Gastroesophageal sphincter (tissue), 4 donors: ENCODE data around the gene C1orf174. TPM values are rescaled to one million over a fixed set of nuclear protein-coding genes. Genes with fewer than 3 reads are reported as not detected.

ENCODE experiments used
- ATAC-seq: fragments of 150-250 bp; one replicate; pipeline ENCODE4 v1.9.1; 2016; ENCODE audit warnings: mild to moderate bottlenecking, moderate library complexity
- H3K27ac ChIP-seq, 4 donors: fragments of 200-600 bp; sonication (generic) in 3 of 4; 1 replicate in 3 of 4; 2 replicates in 1 of 4; pipeline ENCODE4 v1.5.1; 2016 to 2019
- H3K27me3 ChIP-seq: fragments of 200-600 bp; sonication (generic); one replicate; pipeline ENCODE4 v1.5.1; 2019
- H3K36me3 ChIP-seq, 2 donors: fragments of 200-600 bp; sonication (generic); one replicate each; pipeline ENCODE4 v1.5.1; 2019; ENCODE audit warnings: control low read depth in 1 of 2
- H3K4me1 ChIP-seq, 3 donors: fragments of 200-600 bp; sonication (generic); 1 replicate in 2 of 3; 2 replicates in 1 of 3; pipeline ENCODE4 v1.5.1; 2016 to 2019; ENCODE audit warnings: control low read depth in 2 of 3
- H3K4me3 ChIP-seq, 2 donors: fragments of 200-600 bp; sonication (generic); one replicate each; pipeline ENCODE4 v1.5.1; 2019; ENCODE audit warnings: mild to moderate bottlenecking in 1 of 2, moderate library complexity in 1 of 2
- H3K9me3 ChIP-seq, 3 donors: fragments of 200-600 bp; sonication (generic); one replicate each; pipeline ENCODE4 v1.5.1; 2017 to 2019; ENCODE audit warnings: control low read depth in 2 of 3
- CTCF ChIP-seq, 4 experiments: fragments of 200-600 bp in 2 of 4; fragments of 450-650 bp in 2 of 4; sonication (generic) in 1 of 4; IDR thresholded peaks; one replicate each; pipeline ENCODE4 v1.5.1; 2017 to 2019; ENCODE audit warnings: antibody characterized with exemption in 4 of 4, mild to moderate bottlenecking in 2 of 4, moderate library complexity in 2 of 4
- EP300 ChIP-seq: sonication (generic); formaldehyde crosslinking; IDR thresholded peaks from one replicate; pipeline ENCODE4 v1.6.1; 2017; ENCODE audit warnings: antibody characterized with exemption, mild to moderate bottlenecking
- POLR2A ChIP-seq, 2 donors: fragments of 450-650 bp; IDR thresholded peaks; one replicate each; pipeline ENCODE4 v1.6.1; 2017; ENCODE audit warnings: antibody characterized with exemption in 2 of 2, mild to moderate bottlenecking in 2 of 2, moderate library complexity in 1 of 2
- POLR2AphosphoS5 ChIP-seq: sonication (generic); formaldehyde crosslinking; IDR thresholded peaks from one replicate; pipeline ENCODE4 v1.6.1; 2017; ENCODE audit warnings: antibody characterized with exemption
- WGBS, 2 donors: methylation state at CpG; one replicate each; pipeline ENCODE4 v1.1.5; 2018; ENCODE audit warnings: low coverage in 1 of 2; 5-methylcytosine and 5-hydroxymethylcytosine counted together
- total RNA-seq, 4 donors: library from RNA; depleted of rRNA; stranded (reverse); fragments of >200 nt; gene quantifications; one replicate each; pipeline ENCODE4 v1.1.0, GENCODE V29; 2016

The C1orf174 gene
- total RNA-seq, 4 donors from 2014 or later = 16.4 to 35.3 (median 26.7) TPM

DNA sequence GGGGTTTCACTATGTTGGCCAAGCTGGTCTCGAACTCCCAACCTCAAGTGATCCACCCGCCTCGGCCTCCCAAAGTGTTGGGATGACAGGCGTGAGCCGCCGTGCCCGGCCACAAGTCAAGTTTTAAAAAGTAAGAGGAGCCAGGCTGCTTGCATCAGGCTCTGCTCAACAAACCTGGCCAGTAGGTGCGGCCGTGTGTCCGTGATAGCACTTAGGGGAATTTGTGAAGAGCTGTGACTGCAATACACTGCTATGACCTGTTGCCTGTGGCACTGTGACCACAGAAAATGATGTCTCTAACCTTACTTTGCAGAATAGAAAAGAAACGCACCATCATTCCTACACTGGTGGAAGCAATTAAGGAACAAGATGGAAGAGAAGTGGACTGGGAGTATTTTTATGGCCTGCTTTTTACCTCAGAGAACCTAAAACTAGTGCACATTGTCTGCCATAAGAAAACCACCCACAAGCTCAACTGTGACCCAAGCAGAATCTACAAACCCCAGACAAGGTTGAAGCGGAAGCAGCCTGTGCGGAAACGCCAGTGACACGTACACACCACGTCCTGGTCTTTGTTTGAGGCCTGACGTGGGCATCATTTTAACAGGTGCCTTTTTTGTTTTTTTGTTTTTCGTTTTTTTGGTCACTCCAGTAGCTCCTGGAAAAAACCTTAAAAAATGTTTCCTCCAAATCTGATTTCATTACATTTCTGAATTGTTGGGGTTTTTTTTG lies 16.7 kb downstream of the C1orf174 start:
- WGBS, 2 donors = 93 to 97% methylated on average over 8 of the region's 18 CpGs
- H3K9me3 ChIP-seq = peaks cover 0 to 14% (median 0%) of the 10 kb centered on the region in 3 donors
- no peaks in the 10 kb centered on the region for H3K27me3 ChIP-seq
- H3K4me3 ChIP-seq = no peak overlapping the region
- peaks cover 0 to 90% of the 10 kb centered on the region in 2 donors for H3K36me3 ChIP-seq
- no peak for ATAC-seq
- H3K27ac ChIP-seq = no peak overlapping the region
- TF ChIP-seq POLR2AphosphoS5 (no peak), EP300 (no peak), CTCF (IDR thresholded peaks at IDR 0.05) (no peak), POLR2A (IDR thresholded peaks at IDR 0.05) (no peak)
- H3K4me1 ChIP-seq = no peaks in the 10 kb centered on the region

GRCh38 chr1:3881193-3881480 lies 18.9 kb downstream of the C1orf174 start:
- 100% methylated on average over 3 of the region's 5 CpGs; no CpG with 5 or more reads in 1 of the 2 donors for WGBS, 2 donors
- no peak for ATAC-seq
- Histone ChIP-seq H3K4me1 (no peaks in the 10 kb centered on the region), H3K36me3 (peaks cover 0 to 90% of the 10 kb centered on the region in 2 donors), H3K4me3 (no peak overlapping the region), H3K27me3 (no peaks in the 10 kb centered on the region), H3K9me3 (peaks cover 0 to 15% (median 0%) of the 10 kb centered on the region in 3 donors), H3K27ac (no peak overlapping the region)
- TF ChIP-seq POLR2A (IDR thresholded peaks at IDR 0.05) (no peak), CTCF (IDR thresholded peaks at IDR 0.05) (no peak), POLR2AphosphoS5 (no peak), EP300 (no peak)

DNA sequence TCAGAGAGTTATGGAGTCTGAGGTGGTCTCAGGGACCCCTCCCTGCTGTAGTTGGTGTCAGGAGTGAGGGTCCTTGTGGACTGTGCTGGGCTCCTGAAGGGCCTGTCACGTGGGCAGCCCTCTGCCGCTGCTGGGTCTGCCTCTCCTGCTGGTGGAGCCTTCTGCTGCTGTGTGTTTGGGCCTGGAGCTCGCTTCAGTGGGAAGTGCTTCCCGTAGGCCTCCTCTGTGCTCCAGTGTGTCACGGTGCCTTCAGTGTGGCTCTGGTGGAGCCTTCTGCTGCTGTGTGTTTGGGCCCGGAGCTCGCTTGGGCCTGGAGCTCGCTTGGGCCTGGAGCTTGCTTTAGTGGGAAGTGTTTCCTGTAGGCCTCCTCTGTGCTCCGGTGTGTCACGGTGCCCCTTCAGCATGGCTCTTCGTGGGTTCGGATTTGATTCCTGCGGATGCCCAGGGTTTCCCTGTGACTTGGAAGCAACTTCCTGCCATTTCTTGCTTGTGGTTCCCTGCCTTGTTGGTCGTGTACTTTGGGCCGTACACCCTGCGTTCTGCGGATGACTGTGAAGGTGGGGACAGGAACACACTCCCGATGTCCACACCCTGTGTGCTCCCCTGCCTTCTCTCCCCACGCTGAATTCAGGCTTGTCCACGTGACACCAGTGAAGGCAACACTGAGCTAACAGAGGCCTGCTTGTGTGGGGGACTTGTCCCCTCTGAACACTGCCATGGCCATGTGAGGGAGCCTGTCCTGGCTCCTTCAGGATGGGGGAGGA lies 19.5 kb downstream of the C1orf174 start:
- Histone ChIP-seq H3K9me3 (peaks cover 0 to 15% (median 0%) of the 10 kb centered on the region in 3 donors), H3K4me1 (no peaks in the 10 kb centered on the region), H3K27me3 (no peaks in the 10 kb centered on the region), H3K36me3 (peaks cover 0 to 90% of the 10 kb centered on the region in 2 donors), H3K27ac (no peak overlapping the region), H3K4me3 (no peak overlapping the region)
- no peak for ATAC-seq
- 90 to 100% methylated on average over 2 to 5 of the region's 20 CpGs for WGBS, 2 donors
- TF ChIP-seq POLR2AphosphoS5 (no peak), CTCF (IDR thresholded peaks at IDR 0.05) (no peak), EP300 (no peak), POLR2A (IDR thresholded peaks at IDR 0.05) (no peak)

- 51 to 83% methylated on average over 2 of the region's 9 CpGs for WGBS, 2 donors
- ATAC-seq = no peak
- Histone ChIP-seq H3K27me3 (no peaks in the 10 kb centered on the region), H3K4me3 (no peak overlapping the region), H3K27ac (no peak overlapping the region), H3K9me3 (peaks cover 0 to 15% (median 0%) of the 10 kb centered on the region in 3 donors), H3K36me3 (peaks cover 0 to 90% of the 10 kb centered on the region in 2 donors), H3K4me1 (no peaks in the 10 kb centered on the region)
- TF ChIP-seq POLR2A (IDR thresholded peaks at IDR 0.05) (no peak), POLR2AphosphoS5 (no peak), EP300 (no peak), CTCF (IDR thresholded peaks at IDR 0.05) (no peak)
Measured at GRCh38 chr1:3879787-3880428, 20.2 kb downstream of the C1orf174 start.
